HL-60 (cell line): ENCODE data around the gene MROH7.

Source experiments
- GABPA ChIP-seq: IDR thresholded peaks from 2 replicates; pipeline ENCODE4 v1.6.1; 2012; ENCODE audit warnings: low read depth
- POLR2AphosphoS5 ChIP-seq: IDR thresholded peaks from 2 replicates; pipeline ENCODE4 v1.6.1; 2012; ENCODE audit warnings: low read depth
- TF ChIP-seq, protein P1 (sequence below): IDR thresholded peaks from one replicate; pipeline ENCODE4 v1.5.1; 2011; ENCODE audit warnings: low read length, control low read depth, inconsistent platforms; ENCODE audit not compliant: insufficient read depth

DNA sequence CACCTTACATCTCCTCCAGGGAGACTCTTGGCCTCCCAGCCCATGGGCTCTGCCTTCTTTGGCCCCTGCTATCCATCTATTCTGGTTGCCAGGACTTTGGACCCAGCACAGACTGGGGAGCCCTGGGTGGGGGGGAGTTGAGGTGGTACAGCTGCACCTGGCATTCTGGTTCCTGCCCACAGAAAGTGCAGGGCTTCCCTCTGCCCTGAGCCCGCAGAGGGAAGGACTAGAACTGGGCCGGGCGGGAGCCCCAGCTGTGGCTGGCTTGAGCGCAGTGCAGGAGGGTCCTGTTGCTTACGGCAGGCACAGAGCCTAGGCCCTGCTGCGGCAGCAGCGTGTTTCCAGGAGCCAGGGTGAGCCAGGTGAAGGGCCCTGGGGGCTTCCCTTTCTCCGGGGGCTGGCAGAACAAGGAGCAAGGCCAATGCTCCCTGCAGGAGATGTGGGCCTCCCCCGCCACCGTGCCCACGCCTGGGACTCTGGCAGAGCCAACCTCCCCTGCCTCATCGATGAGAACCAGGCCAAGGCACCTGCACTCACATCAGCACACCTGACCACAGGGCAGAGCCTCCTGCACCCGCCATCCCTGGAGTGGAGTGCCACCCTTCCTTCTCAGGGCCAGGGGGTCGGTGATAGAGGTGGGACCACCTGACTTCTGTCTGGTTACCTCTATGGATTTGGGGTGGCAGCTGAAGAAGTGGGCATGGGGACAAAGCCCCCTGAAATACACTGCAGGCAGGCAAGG is 106.7 kb downstream of the MROH7 start:
- TF ChIP-seq, protein P1, sequence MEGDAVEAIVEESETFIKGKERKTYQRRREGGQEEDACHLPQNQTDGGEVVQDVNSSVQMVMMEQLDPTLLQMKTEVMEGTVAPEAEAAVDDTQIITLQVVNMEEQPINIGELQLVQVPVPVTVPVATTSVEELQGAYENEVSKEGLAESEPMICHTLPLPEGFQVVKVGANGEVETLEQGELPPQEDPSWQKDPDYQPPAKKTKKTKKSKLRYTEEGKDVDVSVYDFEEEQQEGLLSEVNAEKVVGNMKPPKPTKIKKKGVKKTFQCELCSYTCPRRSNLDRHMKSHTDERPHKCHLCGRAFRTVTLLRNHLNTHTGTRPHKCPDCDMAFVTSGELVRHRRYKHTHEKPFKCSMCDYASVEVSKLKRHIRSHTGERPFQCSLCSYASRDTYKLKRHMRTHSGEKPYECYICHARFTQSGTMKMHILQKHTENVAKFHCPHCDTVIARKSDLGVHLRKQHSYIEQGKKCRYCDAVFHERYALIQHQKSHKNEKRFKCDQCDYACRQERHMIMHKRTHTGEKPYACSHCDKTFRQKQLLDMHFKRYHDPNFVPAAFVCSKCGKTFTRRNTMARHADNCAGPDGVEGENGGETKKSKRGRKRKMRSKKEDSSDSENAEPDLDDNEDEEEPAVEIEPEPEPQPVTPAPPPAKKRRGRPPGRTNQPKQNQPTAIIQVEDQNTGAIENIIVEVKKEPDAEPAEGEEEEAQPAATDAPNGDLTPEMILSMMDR = no peak
- TF ChIP-seq GABPA (no peak), POLR2AphosphoS5 (no peak)
